GM10266 (cell line): ENCODE results near the gene TBL1X.
"Not testable (repeated sequence)": the region's sequence is repeated elsewhere in the genome, so short reads cannot be mapped to it uniquely, and the experiment has no call there.

Experiments
- DNase-seq: peaks from one replicate; pipeline ENCODE4 v3.0.0; 2012; ENCODE audit errors: extremely low spot score
- TF ChIP-seq, protein P1 (sequence below): IDR thresholded peaks from 2 replicates; pipeline ENCODE4 v1.5.1; 2012; ENCODE audit warnings: mild to moderate bottlenecking, low read depth; ENCODE audit not compliant: control insufficient read depth, insufficient read depth; ENCODE audit errors: missing control alignments

Gene TBL1X

DNA sequence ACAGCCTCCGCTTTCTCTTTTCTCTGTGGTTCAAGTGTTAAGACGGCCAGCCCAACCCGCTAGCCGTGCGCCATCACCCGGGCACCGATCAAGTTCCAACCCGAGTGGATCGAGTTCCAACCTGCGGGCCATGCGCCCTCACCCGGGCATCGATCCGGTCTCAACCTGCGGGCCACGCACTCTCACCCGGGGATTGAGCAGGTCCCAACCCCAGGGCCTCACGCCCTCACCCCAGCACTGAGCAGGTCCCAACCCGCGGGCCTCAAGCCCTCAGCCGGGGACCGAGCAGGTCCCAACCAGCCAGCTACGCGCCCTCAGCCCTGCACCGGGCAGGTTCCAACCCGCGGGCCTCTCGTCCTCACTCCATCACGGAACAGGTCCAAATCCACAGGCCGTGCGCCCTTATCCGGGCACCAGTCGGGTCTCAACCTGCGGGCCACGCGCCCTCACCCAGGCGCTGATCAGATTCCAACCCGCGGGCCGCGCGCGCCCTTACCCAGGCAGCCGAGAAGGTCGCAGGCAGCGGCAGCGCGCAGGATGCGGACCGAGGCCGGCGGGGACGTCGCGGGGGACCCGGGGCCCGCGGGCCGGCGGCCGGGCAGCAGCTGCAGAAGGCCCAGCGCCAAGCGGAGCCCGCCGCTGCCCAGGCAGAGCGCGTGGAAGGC is 300.3 kb downstream of the TBL1X start:
- TF ChIP-seq, protein P1, sequence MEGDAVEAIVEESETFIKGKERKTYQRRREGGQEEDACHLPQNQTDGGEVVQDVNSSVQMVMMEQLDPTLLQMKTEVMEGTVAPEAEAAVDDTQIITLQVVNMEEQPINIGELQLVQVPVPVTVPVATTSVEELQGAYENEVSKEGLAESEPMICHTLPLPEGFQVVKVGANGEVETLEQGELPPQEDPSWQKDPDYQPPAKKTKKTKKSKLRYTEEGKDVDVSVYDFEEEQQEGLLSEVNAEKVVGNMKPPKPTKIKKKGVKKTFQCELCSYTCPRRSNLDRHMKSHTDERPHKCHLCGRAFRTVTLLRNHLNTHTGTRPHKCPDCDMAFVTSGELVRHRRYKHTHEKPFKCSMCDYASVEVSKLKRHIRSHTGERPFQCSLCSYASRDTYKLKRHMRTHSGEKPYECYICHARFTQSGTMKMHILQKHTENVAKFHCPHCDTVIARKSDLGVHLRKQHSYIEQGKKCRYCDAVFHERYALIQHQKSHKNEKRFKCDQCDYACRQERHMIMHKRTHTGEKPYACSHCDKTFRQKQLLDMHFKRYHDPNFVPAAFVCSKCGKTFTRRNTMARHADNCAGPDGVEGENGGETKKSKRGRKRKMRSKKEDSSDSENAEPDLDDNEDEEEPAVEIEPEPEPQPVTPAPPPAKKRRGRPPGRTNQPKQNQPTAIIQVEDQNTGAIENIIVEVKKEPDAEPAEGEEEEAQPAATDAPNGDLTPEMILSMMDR, result no peak
- DNase-seq, result no peak

DNA sequence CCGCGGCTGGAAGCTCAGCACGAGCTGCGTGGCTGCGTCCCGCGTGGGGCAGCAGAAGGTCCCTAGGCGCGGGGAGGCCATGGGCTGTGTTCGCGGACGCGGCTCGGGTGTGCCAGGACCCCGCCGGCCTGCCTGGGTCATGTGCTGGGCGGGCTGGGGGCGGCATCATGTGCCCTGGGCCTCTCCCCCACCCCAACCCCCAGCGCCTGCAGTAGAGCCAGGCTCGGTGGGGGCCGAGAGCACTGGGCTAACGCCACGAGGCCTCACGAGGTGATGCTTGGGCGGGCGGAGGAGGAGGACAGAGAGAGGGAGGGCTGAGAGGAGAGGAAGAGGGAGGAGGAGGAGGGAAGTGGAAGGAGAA is 300.9 kb downstream of the TBL1X start, which contains the start of gene GPR143:
TSS of gene GPR143 (minus strand) at position 111 of the 361 bp plus-strand sequence. CDS start at position 81, 30 bp downstream.
- TF ChIP-seq, protein P1, result no peak
- DNase-seq, result no peak

- TF ChIP-seq, protein P1, result no peak
- DNase-seq, result no peak
Observed at GRCh38 chrX:9767375-9767774, 302.5 kb downstream of the TBL1X start.

GRCh38 chrX:9768321-9768839 is 303.5 kb downstream of the TBL1X start:
- not testable (repeated sequence) for DNase-seq

- DNase-seq, result no peak
- TF ChIP-seq, protein P1, result no peak
Observed at GRCh38 chrX:9770319-9770718, 305.5 kb downstream of the TBL1X start.

DNA sequence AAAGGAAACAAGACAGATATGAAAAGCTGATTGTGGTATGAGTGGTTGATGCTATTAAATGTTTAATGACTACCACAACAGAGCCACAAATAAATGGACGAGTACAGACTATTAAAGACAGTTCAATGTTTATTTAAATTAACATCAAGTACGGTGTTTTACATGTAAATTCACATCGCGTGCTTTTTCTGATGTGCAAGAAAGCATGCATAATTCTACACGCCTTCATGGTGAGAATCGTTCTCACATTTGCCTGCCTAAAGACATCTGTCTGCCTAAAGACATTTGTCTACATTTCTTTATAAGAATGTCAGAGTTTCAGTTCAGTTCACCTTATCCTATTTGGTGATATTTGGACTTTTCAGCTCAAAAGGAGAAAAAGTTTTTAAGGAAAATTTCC is 308.1 kb downstream of the TBL1X start:
- TF ChIP-seq, protein P1, result no peak
- DNase-seq, result no peak

- no peak for DNase-seq
- TF ChIP-seq, protein P1, result no peak
Observed at GRCh38 chrX:9775930-9776329, 311.1 kb downstream of the TBL1X start.
